Measurements from ENCODE around the gene BBS7.

Gene BBS7

DNA sequence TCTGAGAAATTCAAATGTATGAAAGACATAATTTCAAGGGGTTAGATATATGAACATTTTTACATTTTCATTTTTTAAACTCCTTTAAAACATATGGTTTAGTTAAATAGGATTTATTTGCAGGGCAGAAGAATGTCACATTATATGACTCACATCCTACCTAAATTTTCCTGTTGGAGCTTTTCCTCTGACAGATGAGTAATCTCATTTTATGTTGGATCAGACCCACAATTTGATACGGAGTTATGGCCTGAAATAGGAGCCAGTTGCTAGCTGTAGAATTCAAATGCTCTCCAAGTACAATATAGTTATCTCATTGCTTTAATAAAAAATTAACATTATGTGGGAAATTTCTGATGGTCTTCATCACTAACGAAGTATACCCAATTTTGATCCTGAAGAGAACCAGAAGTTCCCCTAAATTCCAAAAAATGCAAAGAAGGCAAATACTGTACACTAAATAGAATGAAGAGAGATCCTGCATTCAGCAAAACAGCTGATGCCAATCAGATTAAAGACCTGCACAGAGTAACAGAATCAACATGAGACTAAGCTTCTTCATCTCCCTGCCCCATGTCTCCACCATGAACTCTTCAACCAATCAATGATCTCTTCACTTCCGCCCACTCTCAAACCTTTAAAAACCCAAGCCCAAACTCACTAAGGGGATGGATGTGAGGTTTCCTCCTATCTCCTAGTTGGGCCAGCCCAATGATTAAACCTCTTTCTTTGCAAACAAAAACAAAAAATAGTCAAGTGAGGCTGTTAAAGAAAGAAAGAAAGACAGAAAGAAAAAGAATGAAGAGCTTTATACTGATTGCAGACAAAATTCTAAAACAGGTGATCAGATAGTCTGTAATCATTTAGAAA lies 80.1 kb downstream of the BBS7 start:
- no peak for DNase-seq

DNA sequence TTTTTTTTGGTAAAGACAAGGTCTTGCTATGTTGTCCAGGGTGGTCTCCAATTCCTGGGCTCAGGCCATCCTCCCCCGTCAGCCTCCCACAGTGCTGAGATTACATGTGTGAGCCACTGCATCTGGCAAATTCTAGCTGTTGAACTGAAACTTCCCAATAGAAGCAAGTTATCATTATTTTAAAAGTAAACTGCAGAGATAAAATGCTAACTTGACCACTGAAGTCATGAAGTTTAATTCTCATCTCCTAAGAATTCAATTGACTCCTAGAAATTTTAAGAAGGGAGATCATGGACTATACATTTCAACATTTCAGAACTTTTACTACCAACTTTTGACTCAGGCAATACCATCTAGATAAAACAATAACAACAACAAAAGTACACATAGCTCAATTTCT lies 80.8 kb downstream of the BBS7 start:
- DNase-seq, result no peak

DNA sequence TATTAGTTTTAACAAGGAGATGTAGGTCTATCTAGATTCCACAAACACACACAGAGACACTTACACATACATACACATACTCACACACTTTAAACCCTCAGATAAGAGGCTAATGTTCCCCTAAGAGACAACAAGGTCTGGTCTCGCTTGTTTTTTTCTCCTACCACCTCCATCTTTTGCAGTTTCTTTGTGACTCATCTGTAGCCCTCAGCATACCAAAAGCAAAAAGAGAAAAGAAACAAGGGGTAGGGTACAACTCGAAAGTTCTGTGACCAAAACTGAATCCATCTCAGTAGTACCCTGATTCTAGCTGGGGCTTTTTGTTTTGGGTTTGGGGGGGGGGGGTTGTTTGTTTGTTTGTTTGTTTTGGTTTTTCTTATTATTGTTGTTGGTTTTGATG lies 81.4 kb downstream of the BBS7 start:
- DNase-seq, result no peak

DNA sequence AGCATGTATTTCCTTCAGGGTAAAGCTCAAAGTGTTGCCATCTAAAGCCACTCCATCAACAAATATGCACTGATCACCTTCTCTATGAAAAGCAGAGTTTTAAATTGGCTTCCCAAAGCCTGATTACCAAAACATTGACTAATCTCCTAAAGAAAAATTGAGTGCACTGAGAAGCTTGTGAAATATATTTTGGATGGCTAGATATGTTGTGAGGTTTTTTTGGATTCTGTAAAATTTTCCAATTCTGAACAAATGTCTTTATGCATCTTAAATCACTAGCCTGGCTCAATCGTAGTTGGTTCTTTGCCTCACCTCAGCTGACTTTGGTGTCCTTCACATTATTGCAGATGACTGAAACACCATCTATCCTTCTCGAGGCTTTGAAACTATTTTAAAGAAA lies 84.1 kb downstream of the BBS7 start:
- no peak for DNase-seq

DNA sequence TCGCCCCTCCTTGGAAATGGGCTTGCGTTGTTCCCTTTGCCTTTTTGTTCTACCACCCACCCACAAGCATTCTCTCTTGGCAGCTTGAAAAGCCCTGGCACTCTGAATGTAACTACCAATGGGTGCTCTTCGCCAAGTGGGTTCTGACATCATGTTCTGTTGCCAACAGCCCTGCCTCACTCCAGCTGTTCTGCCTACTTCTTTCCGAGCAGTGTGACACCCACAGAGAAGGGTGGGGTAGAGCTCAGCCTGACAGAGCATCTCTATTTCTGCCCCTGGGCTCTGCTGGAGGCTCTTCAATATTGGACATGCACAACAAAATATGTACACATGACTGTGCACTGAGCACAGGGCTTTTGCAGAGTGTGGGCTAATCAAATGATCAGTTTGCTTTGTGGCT lies 84.8 kb downstream of the BBS7 start:
- DNase-seq, result no peak

DNA sequence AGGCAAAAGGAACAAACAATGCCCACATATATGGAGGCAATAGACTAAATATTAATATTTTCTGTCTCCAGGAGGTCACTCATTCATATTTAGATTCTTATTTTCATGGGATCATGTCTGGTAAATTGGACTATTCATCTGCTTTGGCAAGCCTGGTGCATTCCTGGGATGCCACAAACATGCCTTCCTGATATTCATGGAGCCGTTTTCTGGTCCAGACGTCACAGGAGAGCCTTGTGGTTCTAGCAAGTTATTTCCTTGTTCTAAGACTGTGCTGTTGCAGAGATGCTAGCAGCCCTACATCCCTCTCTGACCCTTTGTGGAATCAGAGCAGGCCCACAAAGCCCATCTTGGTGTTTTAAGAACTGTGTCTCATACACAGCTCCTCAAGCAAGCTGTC lies 85.3 kb downstream of the BBS7 start:
- no peak for DNase-seq

DNA sequence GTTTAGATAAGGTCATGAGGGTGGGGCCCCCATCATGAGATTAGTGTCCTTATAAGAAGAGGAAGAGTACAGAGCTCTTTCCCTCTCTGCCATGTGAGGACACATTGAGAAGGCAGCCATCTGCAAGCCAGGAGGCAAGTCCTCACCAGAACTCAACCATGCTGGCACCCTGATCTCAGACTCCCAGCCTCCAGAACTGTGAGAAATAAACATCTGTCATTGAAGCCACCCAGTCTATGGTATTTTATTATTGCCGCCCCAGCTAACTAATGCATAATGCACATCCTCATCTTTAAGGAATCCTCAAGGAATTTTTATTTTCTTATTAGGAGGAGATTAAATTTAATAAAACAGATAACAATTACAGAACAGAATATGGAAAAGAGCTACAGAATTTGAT lies 85.9 kb downstream of the BBS7 start:
- DNase-seq, result no peak

DNA sequence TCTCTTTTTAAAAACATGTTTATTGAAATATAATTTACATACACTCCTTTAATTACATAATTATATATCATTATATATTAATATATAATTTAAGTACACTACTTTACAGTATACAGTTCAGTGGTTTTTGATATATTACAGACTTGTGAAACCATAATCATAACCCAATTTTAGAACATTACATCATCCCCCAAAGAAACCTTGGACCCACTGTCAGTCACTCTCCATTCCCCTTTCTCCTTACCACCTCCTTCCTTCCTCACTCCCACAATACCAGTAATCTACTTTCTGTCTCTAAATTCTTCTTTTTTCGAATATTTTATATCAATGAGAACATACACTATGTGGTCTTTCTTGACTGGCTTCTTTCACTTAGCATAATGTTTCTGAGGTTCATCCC lies 87.1 kb downstream of the BBS7 start:
- DNase-seq, result no peak

DNA sequence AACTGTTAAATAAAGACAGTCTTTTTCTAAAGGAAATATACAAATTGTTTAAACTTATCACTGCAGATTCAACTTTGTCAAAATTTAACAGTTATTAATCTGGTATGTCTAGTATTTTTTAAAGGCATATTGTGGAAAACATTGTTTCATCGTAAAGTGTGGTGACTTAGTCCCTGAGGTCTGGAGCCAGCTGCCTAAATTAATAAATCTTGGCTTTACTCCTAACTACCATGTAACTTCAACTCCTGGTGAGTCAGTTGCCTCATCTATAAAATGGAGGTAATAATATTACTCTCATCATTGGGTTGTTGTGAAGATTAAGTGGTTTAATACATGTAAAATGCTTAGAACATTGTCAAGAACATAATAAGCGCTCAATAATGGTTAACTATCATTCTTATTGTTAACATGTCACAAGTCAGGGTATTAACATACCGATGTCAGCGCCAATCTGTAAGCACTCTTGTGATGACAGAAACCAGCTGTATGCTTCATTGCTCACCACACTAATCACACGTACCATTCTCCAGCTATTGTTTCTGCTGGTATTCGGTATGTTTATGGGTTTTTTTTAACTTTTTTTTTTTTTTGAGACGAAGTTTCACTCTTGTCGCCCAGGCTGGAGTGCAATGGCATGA lies 91.2 kb downstream of the BBS7 start:
- no peak for DNase-seq

DNA sequence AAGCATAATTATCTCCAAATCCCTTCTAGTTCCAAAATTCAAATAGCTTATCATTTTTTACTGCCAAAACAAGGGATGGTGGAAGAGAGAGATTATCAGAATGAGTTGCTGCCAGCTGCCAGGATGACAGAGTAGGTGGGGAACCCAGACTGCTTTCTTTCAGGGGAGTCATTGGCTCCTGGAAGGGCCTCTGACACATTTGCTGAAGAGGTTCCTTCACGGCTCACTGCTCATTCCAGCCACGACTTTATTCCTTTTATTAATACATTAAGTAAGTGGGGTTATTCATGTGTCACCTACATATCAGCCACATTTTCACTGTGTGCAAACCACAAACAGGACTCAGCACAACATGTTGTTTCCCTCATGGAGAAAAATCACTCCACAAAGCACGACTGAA lies 92.6 kb downstream of the BBS7 start:
- DNase-seq, result no peak

DNA sequence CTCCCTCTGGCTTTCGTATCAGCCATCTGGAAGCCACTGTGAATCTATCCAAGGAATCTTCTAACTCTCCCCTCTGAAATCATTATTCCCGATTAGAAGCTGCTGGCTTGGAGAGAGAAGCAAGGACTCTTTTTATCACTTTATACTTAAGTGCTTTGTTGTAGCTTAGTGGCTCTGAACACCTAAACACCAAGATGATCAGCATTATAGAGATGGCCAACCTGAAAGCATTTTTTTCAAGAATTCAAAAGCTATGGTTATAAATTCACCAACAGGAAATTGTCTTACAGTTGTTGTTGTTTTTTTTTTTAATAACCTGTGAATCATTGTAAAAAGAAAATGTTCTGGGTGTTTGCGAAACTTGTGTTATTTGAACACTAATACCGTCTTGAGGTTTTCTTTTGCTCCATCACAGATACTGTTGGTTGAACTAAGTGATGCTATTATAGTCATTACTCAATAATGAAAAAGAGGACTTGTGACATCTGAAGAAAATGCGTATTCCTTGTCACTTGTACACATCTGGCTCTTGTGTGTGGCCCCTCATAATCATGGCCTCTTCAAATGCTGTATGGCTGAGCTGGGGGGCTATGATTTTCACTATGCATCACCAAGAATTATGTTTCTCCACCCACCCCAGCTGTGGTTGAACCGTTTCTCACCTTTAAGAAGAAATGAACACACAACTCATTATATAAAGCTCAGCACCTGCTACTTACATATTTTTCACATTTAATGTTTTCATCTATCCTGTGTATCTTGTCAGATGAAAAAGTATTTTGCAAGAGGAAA lies 93.5 kb downstream of the BBS7 start:
- no peak for DNase-seq

All from CD4-positive, alpha-beta T cell treated with Interleukin-4 for 4 hours (primary cell).